ENCODE data around the gene MED4. TPM values are rescaled to one million over a fixed set of nuclear protein-coding genes. Genes with fewer than 3 reads are reported as not detected.
A peak's percentile ranks its signal among the peaks of the same experiment; 100 is the strongest.

The MED4 gene, protein sequence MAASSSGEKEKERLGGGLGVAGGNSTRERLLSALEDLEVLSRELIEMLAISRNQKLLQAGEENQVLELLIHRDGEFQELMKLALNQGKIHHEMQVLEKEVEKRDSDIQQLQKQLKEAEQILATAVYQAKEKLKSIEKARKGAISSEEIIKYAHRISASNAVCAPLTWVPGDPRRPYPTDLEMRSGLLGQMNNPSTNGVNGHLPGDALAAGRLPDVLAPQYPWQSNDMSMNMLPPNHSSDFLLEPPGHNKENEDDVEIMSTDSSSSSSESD
- total RNA-seq (10 to 100 TPM; 41.1 to 45.2 TPM), polyA plus RNA-seq (ENCODE audit: insufficient read length in 6 of 6) (10 to 100 TPM; 71.4 to 84.0 (median 79.2) TPM)
- long read RNA-seq, donor 1, transcript MED4-202 (7 exons, 931 nt), result minor isoform, 9 of 105 reads
- long read RNA-seq, donor 1, transcript MED4-201 (7 exons, 2,022 nt), result major isoform, 48 of 105 reads
- long read RNA-seq, donor 1, partial matches to known transcripts, result 48 of 105 reads
- long read RNA-seq, donor 1, other reads (novel, unspliced or antisense), result 0 of 105 reads
- long read RNA-seq, donor 2, transcript MED4-202 (7 exons, 931 nt), result minor isoform, 10 of 2,183 reads
- long read RNA-seq, donor 2, transcript MED4-201 (7 exons, 2,022 nt), result major isoform, 39 of 2,183 reads
- long read RNA-seq, donor 2, partial matches to known transcripts, result 1,261 of 2,183 reads
- long read RNA-seq, donor 2, other reads (novel, unspliced or antisense), result 873 of 2,183 reads
- long read RNA-seq, donor 3, transcript MED4-201 (7 exons, 2,022 nt), result major isoform, 32 of 54 reads
- long read RNA-seq, donor 3, transcript MED4-202 (7 exons, 931 nt), result minor isoform, 8 of 54 reads
- long read RNA-seq, donor 3, partial matches to known transcripts, result 9 of 54 reads
- long read RNA-seq, donor 3, other reads (novel, unspliced or antisense), result 5 of 54 reads
- long read RNA-seq, donor 4, transcript MED4-202 (7 exons, 931 nt), result minor isoform, 5 of 30 reads
- long read RNA-seq, donor 4, transcript MED4-201 (7 exons, 2,022 nt), result major isoform, 9 of 30 reads
- long read RNA-seq, donor 4, partial matches to known transcripts, result 12 of 30 reads
- long read RNA-seq, donor 4, other reads (novel, unspliced or antisense), result 4 of 30 reads
- long read RNA-seq, donor 5, transcript MED4-202 (7 exons, 931 nt), result minor isoform, 6 of 82 reads
- long read RNA-seq, donor 5, transcript MED4-201 (7 exons, 2,022 nt), result major isoform, 35 of 82 reads
- long read RNA-seq, donor 5, partial matches to known transcripts, result 35 of 82 reads
- long read RNA-seq, donor 5, other reads (novel, unspliced or antisense), result 6 of 82 reads
- long read RNA-seq, donor 6, transcript MED4-201 (7 exons, 2,022 nt), result major isoform, 31 of 103 reads
- long read RNA-seq, donor 6, transcript MED4-202 (7 exons, 931 nt), result minor isoform, 16 of 103 reads
- long read RNA-seq, donor 6, partial matches to known transcripts, result 55 of 103 reads
- long read RNA-seq, donor 6, other reads (novel, unspliced or antisense), result 0 of 103 reads
- long read RNA-seq, donor 7, transcript MED4-202 (7 exons, 931 nt), result minor isoform, 8 of 59 reads
- long read RNA-seq, donor 7, transcript MED4-201 (7 exons, 2,022 nt), result major isoform, 27 of 59 reads
- long read RNA-seq, donor 7, partial matches to known transcripts, result 13 of 59 reads
- long read RNA-seq, donor 7, other reads (novel, unspliced or antisense), result 11 of 59 reads
- long read RNA-seq, donor 8, transcript MED4-202 (7 exons, 931 nt), result minor isoform, 6 of 63 reads
- long read RNA-seq, donor 8, transcript MED4-201 (7 exons, 2,022 nt), result major isoform, 31 of 63 reads
- long read RNA-seq, donor 8, partial matches to known transcripts, result 21 of 63 reads
- long read RNA-seq, donor 8, other reads (novel, unspliced or antisense), result 5 of 63 reads
- long read RNA-seq, donor 9, result 0 reads
- long read RNA-seq, donor 10, transcript MED4-202 (7 exons, 931 nt), result minor isoform, 7 of 28 reads
- long read RNA-seq, donor 10, transcript MED4-201 (7 exons, 2,022 nt), result major isoform, 8 of 28 reads
- long read RNA-seq, donor 10, partial matches to known transcripts, result 6 of 28 reads
- long read RNA-seq, donor 10, other reads (novel, unspliced or antisense), result 7 of 28 reads
- long read RNA-seq, donor 11, transcript MED4-202 (7 exons, 931 nt), result minor isoform, 6 of 90 reads
- long read RNA-seq, donor 11, transcript MED4-201 (7 exons, 2,022 nt), result major isoform, 36 of 90 reads
- long read RNA-seq, donor 11, partial matches to known transcripts, result 47 of 90 reads
- long read RNA-seq, donor 11, other reads (novel, unspliced or antisense), result 0 of 90 reads
- long read RNA-seq, donor 12, transcript MED4-201 (7 exons, 2,022 nt), result major isoform, 31 of 68 reads
- long read RNA-seq, donor 12, transcript MED4-202 (7 exons, 931 nt), result minor isoform, 9 of 68 reads
- long read RNA-seq, donor 12, partial matches to known transcripts, result 22 of 68 reads
- long read RNA-seq, donor 12, other reads (novel, unspliced or antisense), result 6 of 68 reads

- ATAC-seq (peak; percentile 99), DNase-seq (peak; percentile 93 to 99 (median 96))
- TF ChIP-seq, protein P1, sequence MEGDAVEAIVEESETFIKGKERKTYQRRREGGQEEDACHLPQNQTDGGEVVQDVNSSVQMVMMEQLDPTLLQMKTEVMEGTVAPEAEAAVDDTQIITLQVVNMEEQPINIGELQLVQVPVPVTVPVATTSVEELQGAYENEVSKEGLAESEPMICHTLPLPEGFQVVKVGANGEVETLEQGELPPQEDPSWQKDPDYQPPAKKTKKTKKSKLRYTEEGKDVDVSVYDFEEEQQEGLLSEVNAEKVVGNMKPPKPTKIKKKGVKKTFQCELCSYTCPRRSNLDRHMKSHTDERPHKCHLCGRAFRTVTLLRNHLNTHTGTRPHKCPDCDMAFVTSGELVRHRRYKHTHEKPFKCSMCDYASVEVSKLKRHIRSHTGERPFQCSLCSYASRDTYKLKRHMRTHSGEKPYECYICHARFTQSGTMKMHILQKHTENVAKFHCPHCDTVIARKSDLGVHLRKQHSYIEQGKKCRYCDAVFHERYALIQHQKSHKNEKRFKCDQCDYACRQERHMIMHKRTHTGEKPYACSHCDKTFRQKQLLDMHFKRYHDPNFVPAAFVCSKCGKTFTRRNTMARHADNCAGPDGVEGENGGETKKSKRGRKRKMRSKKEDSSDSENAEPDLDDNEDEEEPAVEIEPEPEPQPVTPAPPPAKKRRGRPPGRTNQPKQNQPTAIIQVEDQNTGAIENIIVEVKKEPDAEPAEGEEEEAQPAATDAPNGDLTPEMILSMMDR (IDR thresholded peaks at IDR 0.05), result peak; percentile 99
- Histone ChIP-seq H3K9me3 (no peaks in the 10 kb centered on the region), H3K27me3 (no peaks in the 10 kb centered on the region), H3K4me3 (peak within 1 kb of the TSS; percentile 91 to 96), H3K36me3 (no peaks in the 10 kb centered on the region), H3K4me1 (peaks cover 12 to 35% of the 10 kb centered on the region in 2 donors), H3K27ac (peak within 1 kb of the TSS; percentile 14 to 88)
- intact Hi-C loops (cut with DNase I), result no loop called here
Observed at GRCh38 chr13:48094781-48095502, at the start of gene MED4. Gene MED4 (minus strand): TSS chr13:48095104. CDS start chr13:48095078, 26 bp downstream.

DNA sequence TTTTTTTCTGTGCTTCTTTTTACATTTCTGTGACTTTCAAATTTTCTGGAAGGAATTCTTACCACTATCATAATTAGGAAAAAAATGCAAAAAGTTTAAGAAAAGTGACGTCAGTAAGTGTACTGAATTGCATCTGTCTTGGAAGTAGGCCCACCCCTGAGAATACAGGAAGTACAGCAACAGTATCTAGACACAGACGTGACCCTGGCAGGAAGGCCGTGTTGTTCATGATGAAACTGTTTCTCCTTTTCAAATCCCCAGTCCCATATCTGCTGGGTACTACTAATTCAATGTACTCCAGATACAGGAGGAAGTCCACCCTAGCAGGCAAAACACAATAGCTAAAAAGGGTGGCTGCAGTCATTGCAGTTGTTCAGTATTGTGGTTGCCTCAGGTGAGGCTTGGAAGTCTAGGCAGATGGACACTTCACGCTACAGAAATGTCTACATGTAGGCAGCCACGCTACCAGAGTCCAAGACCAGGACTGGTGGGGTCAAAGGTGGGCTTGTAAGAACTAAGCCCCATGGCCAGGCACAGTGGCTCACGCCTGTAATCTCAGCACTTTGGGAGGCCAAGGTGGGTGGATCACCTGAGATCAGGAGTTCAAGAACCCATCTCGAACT, 49.6 kb upstream of the MED4 start:
- Histone ChIP-seq H3K27ac (peak overlapping the region; percentile 83 to 88), H3K9me3 (no peaks in the 10 kb centered on the region), H3K4me1 (peaks cover 4 to 28% of the 10 kb centered on the region in 2 donors), H3K36me3 (no peaks in the 10 kb centered on the region), H3K27me3 (no peaks in the 10 kb centered on the region), H3K4me3 (no peak overlapping the region)
- peak in 2 of 4 donors; percentile 52 to 56 for DNase-seq
- intact Hi-C loops (cut with DNase I), result no loop called here
- TF ChIP-seq, protein P1 (IDR thresholded peaks at IDR 0.05), result no peak
- peak; percentile 91 for ATAC-seq

DNA sequence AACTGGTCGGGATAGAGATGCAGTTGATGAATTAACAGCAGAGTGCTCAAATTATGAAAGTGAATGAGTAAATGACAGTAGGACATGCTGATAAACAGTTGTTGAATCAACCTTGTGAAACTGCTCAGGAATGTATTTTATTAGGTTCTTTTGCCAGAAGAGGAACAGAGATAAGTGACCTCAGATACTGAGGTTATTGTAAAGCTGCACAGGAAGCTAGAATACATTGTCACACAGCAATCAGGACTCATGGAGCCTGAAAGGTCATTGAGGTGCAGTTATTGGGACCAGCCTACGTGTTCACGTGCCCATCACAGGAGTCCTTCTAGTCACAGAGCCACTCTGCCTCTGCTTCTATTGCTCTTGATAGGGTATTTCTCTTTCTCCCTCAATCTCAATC, 47.5 kb upstream of the MED4 start:
- no peaks in the 10 kb centered on the region for H3K27me3 ChIP-seq
- H3K36me3 ChIP-seq, result no peaks in the 10 kb centered on the region
- DNase-seq, result no peak
- ATAC-seq, result peak; percentile 24
- H3K4me3 ChIP-seq, result no peak overlapping the region
- no peaks in the 10 kb centered on the region for H3K9me3 ChIP-seq
- peaks cover 4 to 28% of the 10 kb centered on the region in 2 donors for H3K4me1 ChIP-seq
- TF ChIP-seq, protein P1 (IDR thresholded peaks at IDR 0.05), result no peak
- peak overlapping the region in 1 of 2 donors; percentile 18 for H3K27ac ChIP-seq
- intact Hi-C loops (cut with DNase I), result no loop called here
